ENCODE measurements around the gene BRPF3. TPM values are rescaled to one million over a fixed set of nuclear protein-coding genes. Genes with fewer than 3 reads are reported as not detected.

Gene BRPF3
- total and polyA plus RNA-seq, 2 donors (not counting 3 experiments of a cell fraction or from before 2014, with no cell fraction given): 30.5 to 35.7 TPM

DNA sequence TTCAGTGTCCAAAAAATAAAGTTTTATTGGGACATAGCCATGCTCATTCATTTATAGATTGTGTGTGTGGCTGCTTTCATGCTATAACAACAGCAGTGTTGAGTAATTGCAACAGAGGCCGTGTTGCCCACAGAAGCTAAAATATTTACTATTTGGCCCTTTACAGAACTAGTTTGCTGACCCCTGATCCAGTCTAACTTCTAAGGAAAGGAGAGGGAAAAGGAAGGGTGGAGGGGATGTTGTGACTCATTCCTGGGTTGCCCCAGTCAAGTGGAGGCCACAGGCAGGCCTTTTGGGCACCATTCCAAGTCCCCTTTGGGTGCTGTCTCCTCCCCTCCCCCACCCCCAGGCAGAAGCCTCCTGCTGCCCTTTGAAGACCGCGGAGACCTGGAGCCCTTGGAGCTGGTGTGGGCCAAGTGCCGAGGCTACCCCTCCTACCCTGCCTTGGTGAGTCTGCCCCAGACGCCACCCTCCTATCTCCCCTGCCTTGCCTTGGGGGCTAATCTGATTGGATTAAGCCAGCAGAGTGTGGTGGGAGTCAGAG, 28.4 kb downstream of the BRPF3 start:
- no TSS peak for BruUV-seq (replicated peaks)
- H3K4me2 ChIP-seq (ENCODE audit: insufficient read depth, low read length): peak overlapping the region; percentile 53
- peaks cover 4% of the 10 kb centered on the region for H4K20me1 ChIP-seq (replicated peaks; ENCODE audit: control insufficient read depth, extremely low read depth, insufficient read depth, low read length)
- DNase-seq (ENCODE audit: low read depth, low spot score): peak; percentile 48
- peaks cover 16% of the 10 kb centered on the region for H3K4me1 ChIP-seq (ENCODE audit: control insufficient read depth, extremely low read depth, insufficient read depth, low read length)
- H3K27ac ChIP-seq (ENCODE audit: insufficient read depth, low read depth, low read length): no peak overlapping the region
- ChIA-PET CTCF (interaction anchor here (1.0 to 5.2 kb wide), 2 partner anchors 18 to 77 kb away, joined by 3 to 21 read pairs; no protein-coding TSS in a partner anchor), POLR2A (no interaction called here)
- no peak overlapping the region for H3K9ac ChIP-seq (replicated peaks; ENCODE audit: extremely low read depth, insufficient read depth, low read length)
- H3K79me2 ChIP-seq (ENCODE audit: control insufficient read depth, insufficient read depth, low read length): peaks cover 3% of the 10 kb centered on the region
- no peaks in the 10 kb centered on the region for H3K9me3 ChIP-seq (replicated peaks; ENCODE audit: control insufficient read depth, insufficient read depth, low read length)
- H3K9me1 ChIP-seq (replicated peaks; ENCODE audit: control insufficient read depth, extremely low read depth, insufficient read depth, low read length): no peaks in the 10 kb centered on the region
- peaks cover 30 to 36% of the 10 kb centered on the region in 2 experiments for H3K36me3 ChIP-seq (ENCODE audit: control insufficient read depth in 2 of 2, extremely low read depth in 1 of 2, insufficient read depth in 2 of 2, low read length in 2 of 2)
- no peak overlapping the region for H2AFZ ChIP-seq (ENCODE audit: low read depth, low read length)
- FAIRE-seq: peak; percentile 56
- TF ChIP-seq POLR2AphosphoS5 (IDR thresholded peaks at IDR 0.05; ENCODE audit: insufficient read depth, low read depth, low read length) (peak; percentile 40), POLR2A (IDR thresholded peaks at IDR 0.05; ENCODE audit: low read depth, low read length) (no peak), MYC (IDR thresholded peaks at IDR 0.05; ENCODE audit: low read depth, low read length) (no peak), FOS (IDR thresholded peaks at IDR 0.05; ENCODE audit: borderline replicate concordance, insufficient read depth, low read length) (peak; percentile 58), GATA2 (IDR thresholded peaks at IDR 0.05; ENCODE audit: insufficient read depth, insufficient read length, low read depth, low read length) (peak; percentile 20), JUN (IDR thresholded peaks at IDR 0.05; ENCODE audit: borderline replicate concordance, insufficient read depth, insufficient read length, low read depth) (no peak)
- TF ChIP-seq, protein P1, sequence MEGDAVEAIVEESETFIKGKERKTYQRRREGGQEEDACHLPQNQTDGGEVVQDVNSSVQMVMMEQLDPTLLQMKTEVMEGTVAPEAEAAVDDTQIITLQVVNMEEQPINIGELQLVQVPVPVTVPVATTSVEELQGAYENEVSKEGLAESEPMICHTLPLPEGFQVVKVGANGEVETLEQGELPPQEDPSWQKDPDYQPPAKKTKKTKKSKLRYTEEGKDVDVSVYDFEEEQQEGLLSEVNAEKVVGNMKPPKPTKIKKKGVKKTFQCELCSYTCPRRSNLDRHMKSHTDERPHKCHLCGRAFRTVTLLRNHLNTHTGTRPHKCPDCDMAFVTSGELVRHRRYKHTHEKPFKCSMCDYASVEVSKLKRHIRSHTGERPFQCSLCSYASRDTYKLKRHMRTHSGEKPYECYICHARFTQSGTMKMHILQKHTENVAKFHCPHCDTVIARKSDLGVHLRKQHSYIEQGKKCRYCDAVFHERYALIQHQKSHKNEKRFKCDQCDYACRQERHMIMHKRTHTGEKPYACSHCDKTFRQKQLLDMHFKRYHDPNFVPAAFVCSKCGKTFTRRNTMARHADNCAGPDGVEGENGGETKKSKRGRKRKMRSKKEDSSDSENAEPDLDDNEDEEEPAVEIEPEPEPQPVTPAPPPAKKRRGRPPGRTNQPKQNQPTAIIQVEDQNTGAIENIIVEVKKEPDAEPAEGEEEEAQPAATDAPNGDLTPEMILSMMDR (IDR thresholded peaks at IDR 0.05; ENCODE audit: extremely low read depth in 1 of 2, insufficient read depth in 1 of 2, low read depth in 1 of 2, low read length in 2 of 2): no peak
- intact Hi-C loops (cut with micrococcal nuclease): no loop called here
- H3K27me3 ChIP-seq (ENCODE audit: control insufficient read depth in 2 of 2, insufficient read depth in 2 of 2, low read length in 2 of 2): no peaks in the 10 kb centered on the region
- dilution Hi-C loops (cut with MboI; ENCODE audit: extremely low pct_ligation_motif_present, low sequenced_read_pairs): no loop called here
- no peak overlapping the region for H3K4me3 ChIP-seq (replicated peaks in 1 of 3; ENCODE audit: insufficient read depth in 1 of 3, low read depth in 1 of 3, low read length in 3 of 3)

All from endothelial cell of umbilical vein (primary cell).